SK-N-SH treated with all-trans-retinoic acid at 6 μM for 48 hours (cell line): ENCODE measurements around the gene KLF18.

Source experiments
- ARNTL ChIP-seq: fragments of 450-650 bp; formaldehyde crosslinking; IDR thresholded peaks from 2 replicates; pipeline ENCODE4 v1.5.0; 2020; ENCODE audit warnings: low read depth, mild to moderate bottlenecking, moderate library complexity, borderline replicate concordance
- CSDC2 ChIP-seq: fragments of 250-450 bp; sonication (Bioruptor Pico); IDR thresholded peaks from 2 replicates; pipeline ENCODE4 v1.5.0; 2020; ENCODE audit warnings: mild to moderate bottlenecking, moderate library complexity
- ISL1 ChIP-seq: fragments of 250-450 bp; sonication (Bioruptor Pico); IDR thresholded peaks from 2 replicates; pipeline ENCODE4 v2.1.2; 2022; ENCODE audit warnings: mild to moderate bottlenecking, moderate library complexity
- PPARA ChIP-seq: fragments of 250-450 bp; sonication (Bioruptor Pico); IDR thresholded peaks from 2 replicates; pipeline ENCODE4 v1.5.0; 2020; ENCODE audit warnings: mild to moderate bottlenecking, borderline replicate concordance
- RARB ChIP-seq: fragments of 250-450 bp; sonication (Bioruptor Pico); IDR thresholded peaks from 2 replicates; pipeline ENCODE4 v1.8.0; 2021; ENCODE audit warnings: mild to moderate bottlenecking, moderate library complexity
- TCF4 ChIP-seq: fragments of 250-450 bp; sonication (Bioruptor Pico); IDR thresholded peaks from 2 replicates; pipeline ENCODE4 v1.8.0; 2021; ENCODE audit warnings: mild to moderate bottlenecking, moderate library complexity, borderline replicate concordance
- ZFP3 ChIP-seq: fragments of 250-450 bp; sonication (Bioruptor Pico); IDR thresholded peaks from 2 replicates; pipeline ENCODE4 v1.5.0; 2020; ENCODE audit warnings: mild to moderate bottlenecking, moderate library complexity
- ZNF70 ChIP-seq: fragments of 450-650 bp; formaldehyde crosslinking; IDR thresholded peaks from 2 replicates; pipeline ENCODE4 v1.5.0; 2020; ENCODE audit warnings: mild to moderate bottlenecking, moderate library complexity
- TF ChIP-seq, protein P1 (sequence below): fragments of 250-450 bp; sonication (Bioruptor Pico); IDR thresholded peaks from 2 replicates; pipeline ENCODE4 v1.8.0; 2020; ENCODE audit warnings: mild to moderate bottlenecking, moderate library complexity, borderline replicate concordance
- TF ChIP-seq, protein P2 (sequence below): fragments of 250-450 bp; sonication (Bioruptor Pico); IDR thresholded peaks from 2 replicates; pipeline ENCODE4 v1.5.0; 2020; ENCODE audit warnings: mild to moderate bottlenecking, moderate library complexity
- TF ChIP-seq, protein P3 (sequence below): fragments of 250-450 bp; sonication (Bioruptor Pico); IDR thresholded peaks from 2 replicates; pipeline ENCODE4 v1.5.1; 2020; ENCODE audit warnings: low read depth, mild to moderate bottlenecking, moderate library complexity
- TF ChIP-seq, protein P4 (sequence below): fragments of 250-450 bp; sonication (Bioruptor Pico); IDR thresholded peaks from 2 replicates; pipeline ENCODE4 v1.5.1; 2021; ENCODE audit warnings: mild to moderate bottlenecking, moderate library complexity

DNA sequence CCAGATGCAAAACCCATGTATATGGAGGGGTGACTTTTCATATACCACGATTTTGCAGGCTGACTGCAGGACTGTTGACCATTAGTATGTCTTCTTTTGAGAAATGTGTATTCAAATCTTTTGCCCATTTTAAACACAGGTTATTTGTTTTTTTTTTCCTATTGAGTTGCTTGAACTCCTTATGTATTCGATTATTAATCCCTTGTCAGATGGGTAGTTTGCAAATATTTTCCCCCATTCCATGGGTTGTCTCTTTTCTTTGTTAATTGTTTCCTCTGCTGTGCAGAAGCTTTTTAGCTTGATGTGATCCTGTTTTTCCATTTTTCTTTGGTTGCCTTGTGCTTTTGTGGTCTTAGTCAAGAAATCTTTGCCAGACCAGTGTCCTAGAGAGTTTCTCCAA, 47.4 kb downstream of the KLF18 start:
- TF ChIP-seq, protein P1, sequence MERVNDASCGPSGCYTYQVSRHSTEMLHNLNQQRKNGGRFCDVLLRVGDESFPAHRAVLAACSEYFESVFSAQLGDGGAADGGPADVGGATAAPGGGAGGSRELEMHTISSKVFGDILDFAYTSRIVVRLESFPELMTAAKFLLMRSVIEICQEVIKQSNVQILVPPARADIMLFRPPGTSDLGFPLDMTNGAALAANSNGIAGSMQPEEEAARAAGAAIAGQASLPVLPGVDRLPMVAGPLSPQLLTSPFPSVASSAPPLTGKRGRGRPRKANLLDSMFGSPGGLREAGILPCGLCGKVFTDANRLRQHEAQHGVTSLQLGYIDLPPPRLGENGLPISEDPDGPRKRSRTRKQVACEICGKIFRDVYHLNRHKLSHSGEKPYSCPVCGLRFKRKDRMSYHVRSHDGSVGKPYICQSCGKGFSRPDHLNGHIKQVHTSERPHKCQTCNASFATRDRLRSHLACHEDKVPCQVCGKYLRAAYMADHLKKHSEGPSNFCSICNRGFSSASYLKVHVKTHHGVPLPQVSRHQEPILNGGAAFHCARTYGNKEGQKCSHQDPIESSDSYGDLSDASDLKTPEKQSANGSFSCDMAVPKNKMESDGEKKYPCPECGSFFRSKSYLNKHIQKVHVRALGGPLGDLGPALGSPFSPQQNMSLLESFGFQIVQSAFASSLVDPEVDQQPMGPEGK (CRISPR knock-in tag) = no peak
- TF ChIP-seq ARNTL (CRISPR knock-in tag) = no peak
- no peak for TF ChIP-seq PPARA (CRISPR knock-in tag)
- no peak for TF ChIP-seq ZFP3 (CRISPR knock-in tag)
- no peak for TF ChIP-seq ZNF70 (CRISPR knock-in tag)
- TF ChIP-seq RARB (CRISPR knock-in tag) = no peak
- TF ChIP-seq, protein P2, sequence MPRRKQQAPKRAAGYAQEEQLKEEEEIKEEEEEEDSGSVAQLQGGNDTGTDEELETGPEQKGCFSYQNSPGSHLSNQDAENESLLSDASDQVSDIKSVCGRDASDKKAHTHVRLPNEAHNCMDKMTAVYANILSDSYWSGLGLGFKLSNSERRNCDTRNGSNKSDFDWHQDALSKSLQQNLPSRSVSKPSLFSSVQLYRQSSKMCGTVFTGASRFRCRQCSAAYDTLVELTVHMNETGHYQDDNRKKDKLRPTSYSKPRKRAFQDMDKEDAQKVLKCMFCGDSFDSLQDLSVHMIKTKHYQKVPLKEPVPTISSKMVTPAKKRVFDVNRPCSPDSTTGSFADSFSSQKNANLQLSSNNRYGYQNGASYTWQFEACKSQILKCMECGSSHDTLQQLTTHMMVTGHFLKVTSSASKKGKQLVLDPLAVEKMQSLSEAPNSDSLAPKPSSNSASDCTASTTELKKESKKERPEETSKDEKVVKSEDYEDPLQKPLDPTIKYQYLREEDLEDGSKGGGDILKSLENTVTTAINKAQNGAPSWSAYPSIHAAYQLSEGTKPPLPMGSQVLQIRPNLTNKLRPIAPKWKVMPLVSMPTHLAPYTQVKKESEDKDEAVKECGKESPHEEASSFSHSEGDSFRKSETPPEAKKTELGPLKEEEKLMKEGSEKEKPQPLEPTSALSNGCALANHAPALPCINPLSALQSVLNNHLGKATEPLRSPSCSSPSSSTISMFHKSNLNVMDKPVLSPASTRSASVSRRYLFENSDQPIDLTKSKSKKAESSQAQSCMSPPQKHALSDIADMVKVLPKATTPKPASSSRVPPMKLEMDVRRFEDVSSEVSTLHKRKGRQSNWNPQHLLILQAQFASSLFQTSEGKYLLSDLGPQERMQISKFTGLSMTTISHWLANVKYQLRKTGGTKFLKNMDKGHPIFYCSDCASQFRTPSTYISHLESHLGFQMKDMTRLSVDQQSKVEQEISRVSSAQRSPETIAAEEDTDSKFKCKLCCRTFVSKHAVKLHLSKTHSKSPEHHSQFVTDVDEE (CRISPR knock-in tag) = no peak
- no peak for TF ChIP-seq TCF4 (CRISPR knock-in tag)
- TF ChIP-seq, protein P3, sequence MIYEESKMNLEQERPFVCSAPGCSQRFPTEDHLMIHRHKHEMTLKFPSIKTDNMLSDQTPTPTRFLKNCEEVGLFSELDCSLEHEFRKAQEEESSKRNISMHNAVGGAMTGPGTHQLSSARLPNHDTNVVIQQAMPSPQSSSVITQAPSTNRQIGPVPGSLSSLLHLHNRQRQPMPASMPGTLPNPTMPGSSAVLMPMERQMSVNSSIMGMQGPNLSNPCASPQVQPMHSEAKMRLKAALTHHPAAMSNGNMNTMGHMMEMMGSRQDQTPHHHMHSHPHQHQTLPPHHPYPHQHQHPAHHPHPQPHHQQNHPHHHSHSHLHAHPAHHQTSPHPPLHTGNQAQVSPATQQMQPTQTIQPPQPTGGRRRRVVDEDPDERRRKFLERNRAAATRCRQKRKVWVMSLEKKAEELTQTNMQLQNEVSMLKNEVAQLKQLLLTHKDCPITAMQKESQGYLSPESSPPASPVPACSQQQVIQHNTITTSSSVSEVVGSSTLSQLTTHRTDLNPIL (CRISPR knock-in tag) = no peak
- no peak for TF ChIP-seq CSDC2 (CRISPR knock-in tag)
- no peak for TF ChIP-seq ISL1
- TF ChIP-seq, protein P4, sequence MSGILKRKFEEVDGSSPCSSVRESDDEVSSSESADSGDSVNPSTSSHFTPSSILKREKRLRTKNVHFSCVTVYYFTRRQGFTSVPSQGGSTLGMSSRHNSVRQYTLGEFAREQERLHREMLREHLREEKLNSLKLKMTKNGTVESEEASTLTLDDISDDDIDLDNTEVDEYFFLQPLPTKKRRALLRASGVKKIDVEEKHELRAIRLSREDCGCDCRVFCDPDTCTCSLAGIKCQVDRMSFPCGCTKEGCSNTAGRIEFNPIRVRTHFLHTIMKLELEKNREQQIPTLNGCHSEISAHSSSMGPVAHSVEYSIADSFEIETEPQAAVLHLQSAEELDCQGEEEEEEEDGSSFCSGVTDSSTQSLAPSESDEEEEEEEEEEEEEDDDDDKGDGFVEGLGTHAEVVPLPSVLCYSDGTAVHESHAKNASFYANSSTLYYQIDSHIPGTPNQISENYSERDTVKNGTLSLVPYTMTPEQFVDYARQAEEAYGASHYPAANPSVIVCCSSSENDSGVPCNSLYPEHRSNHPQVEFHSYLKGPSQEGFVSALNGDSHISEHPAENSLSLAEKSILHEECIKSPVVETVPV (CRISPR knock-in tag) = no peak
